T-helper 1 cell (primary cell): ENCODE measurements around the gene ARPC1B.
"Not testable (repeated sequence)": the region's sequence is repeated elsewhere in the genome, so short reads cannot be mapped to it uniquely, and the experiment has no call there.

Experiments used
- DNase-seq, 5 donors: peaks; one replicate each; pipeline ENCODE4 v3.0.0-alpha.2; 2012 to 2020
- total RNA-seq, 4 donors: gene quantifications; one replicate each; lab custom pipeline; 2026; lab: John Stamatoyannopoulos, UW

ARPC1B gene
- total RNA-seq: 11.6 to 24.1 (median 18.4) reads per million in 4 donors

DNA sequence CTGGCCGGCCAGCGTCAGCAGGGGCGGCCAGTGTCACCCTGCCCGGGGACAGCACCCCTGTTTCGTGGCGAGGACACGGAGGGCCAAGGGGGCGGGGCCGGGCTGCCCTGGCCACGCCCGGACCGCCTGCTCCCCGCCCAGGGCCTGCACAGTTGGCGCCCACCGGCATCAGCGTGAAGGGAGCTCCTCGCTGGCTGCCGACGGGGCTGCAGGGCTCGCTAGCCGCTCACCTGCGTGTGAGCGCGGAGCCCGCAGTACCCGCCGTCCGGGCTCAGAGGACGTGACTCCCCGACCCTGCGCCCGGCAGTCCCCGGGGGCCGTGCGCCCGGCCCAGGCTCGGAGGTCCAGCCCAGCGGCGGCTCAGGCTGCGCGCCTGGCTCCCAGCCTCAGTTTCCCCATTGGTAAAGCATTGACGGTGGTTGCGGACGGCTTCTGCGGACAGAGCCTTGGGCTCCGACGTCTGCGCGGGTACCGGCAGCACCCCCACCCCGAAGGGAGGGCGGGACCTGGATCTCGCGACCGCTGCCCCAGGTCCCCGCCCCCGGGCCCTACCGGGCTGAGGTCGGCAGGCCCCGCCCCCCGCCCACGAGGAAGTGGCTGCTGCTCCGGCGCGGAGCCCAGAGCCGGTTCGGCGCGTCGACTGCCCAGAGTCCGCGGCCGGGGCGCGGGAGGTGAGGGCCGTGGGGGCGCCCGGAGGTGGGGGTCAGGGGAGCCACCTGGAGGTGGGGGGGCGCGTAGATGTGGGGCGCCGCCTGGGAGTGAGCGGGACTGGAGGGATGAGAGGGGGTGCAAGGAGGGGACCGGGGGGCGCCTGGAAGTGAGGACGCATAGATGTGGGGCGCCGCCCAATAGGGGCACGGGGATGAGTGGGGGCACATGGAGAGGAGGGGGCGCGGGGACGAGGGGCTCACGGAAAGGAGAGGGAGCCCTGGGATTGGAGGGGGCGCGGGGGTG is at the start of gene ARPC1B:
TSS of gene ARPC1B (plus strand) at position 620 of the 954 bp plus-strand sequence. CDS start 10,985 bp downstream, outside the sequence.
- DNase-seq: peak; percentile 77 to 90 (median 83)

DNA sequence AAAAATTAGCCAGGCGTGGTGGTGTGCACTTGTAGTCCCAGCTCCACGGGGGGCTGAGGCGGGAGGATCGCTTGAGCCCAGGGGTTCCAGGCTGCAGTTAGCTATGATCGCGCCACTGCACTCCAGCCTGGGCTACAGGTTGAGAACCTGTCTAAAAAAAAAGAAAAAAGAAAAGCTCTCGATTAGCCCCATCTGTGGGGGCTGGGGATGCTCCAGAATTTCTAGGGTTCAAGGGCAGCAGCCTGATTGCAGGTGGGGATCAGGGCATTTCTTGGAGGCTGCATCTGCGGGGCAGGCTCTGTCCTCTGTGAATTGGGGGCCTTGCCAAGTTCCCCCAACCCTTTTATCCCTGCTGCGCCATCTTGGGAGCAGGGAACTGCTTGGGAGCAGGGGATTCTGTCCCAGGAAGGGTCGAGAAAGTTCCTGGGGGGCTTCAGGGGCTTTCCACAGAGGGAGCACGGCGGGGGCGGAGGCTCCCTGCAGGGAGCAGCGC is 49.5 kb upstream of the ARPC1B start:
- no peak for DNase-seq

DNA sequence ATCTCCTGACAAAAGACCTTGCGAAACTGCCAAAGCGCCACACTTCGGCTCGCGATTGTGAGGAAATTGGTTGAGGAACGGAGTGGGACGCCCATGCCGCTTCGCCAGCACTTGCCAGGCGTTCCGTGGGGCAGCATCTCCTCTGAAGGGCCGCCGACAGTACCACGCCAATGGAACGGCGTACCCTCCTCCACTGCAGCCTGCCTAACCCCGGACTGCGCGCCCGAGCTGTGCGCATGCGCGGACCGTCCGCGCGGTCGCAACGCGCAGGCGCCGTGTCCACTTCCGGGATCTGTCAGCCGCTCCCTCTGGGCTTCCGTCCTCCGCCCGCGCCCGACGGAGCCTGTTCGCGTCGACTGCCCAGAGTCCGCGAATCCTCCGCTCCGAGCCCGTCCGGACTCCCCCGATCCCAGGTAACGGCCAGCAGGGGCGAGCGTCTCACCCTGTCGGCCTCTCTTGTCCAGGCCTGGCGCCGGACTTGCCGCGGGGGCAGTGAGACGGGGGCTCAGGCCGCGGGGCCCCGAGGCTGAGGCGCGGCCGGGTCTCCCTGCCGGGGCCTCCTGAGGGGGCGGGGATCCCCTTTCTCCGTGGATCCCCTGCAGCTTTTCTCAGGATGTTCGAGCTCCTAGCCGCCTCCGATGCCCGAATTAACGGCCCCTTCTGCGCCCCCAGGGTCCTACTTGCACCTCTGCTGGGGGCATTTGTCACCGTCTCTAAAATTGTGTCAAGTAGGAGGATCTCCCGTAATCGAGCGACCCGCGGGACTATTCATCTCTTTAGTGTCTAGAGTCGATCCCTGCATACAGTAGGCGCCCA is 48.7 kb upstream of the ARPC1B start, which contains the start of gene ARPC1A:
TSS of gene ARPC1A (plus strand) at position 307 of the 816 bp plus-strand sequence. CDS start 7,456 bp downstream, outside the sequence.
- DNase-seq: peak; percentile 82 to 95 (median 87)

DNA sequence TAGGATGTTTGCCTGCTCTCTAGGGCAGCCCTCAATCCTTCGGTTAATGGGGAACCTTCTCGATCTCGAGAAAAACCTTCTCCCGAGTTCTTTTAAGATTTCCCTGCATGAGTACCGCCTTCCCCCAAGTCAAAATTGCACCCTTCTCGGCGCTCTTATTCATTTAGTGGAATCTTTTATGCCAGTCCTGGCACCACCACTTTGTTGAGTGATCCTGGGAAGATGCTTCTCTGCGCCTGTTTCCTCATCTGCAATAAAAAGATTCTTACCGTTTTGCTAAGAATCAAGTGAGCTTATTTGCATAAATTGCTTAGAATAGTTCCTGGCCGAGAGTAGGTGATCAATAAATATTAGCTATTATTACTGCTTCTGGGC is 48.1 kb upstream of the ARPC1B start:
- no peak for DNase-seq

DNA sequence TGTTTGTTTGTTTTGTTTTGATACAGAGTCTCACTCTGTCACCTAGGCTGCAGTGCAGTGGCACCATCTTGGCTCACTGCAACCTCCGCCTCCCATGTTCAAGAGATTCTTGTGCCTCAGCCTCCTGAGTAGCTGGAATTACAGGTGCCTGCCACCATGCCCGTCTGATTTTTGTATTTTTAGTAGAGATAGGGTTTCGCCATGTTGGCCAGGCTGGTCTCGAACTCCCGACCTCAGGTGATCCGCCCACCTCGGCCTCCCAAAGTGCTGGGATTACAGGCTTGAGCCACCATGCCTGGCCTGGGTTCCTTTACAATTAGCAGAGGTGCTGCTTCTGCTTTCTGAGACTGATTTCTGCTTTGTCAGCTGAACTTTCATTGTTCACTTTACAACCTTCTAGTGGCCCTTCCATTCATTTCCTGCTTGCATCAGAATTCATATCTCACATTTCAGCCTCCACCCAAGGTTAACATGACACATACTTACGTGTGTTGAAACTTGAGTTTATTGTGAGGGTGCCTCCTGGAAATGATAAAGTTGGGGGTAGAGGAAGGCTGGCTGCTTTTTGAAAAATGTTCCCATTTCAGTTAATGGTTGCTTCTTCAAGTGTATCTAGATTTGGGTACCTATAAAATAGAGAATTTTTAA is 44.1 kb upstream of the ARPC1B start:
- peak in 1 of 5 donors; percentile 82 for DNase-seq

DNA sequence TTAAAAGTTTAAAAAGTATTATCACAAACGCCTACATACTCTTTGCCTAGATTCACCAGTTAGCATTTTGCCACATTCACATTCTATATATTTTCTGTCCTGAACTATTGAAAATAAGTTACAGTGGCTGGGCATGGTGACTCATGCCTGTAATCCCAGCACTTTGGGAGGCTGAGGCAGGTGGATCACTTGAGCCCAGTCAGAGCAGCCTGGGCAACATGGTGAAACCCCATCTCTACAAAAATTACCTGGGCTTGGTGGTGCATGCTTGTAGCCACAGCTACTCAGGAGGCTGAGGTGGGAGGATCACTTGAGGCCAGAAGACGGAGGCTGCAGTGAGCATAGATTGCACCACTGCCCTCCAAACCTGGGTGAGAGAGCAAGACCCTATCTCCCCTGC is 43.5 kb upstream of the ARPC1B start:
- DNase-seq: peak in 1 of 5 donors; percentile 18

DNA sequence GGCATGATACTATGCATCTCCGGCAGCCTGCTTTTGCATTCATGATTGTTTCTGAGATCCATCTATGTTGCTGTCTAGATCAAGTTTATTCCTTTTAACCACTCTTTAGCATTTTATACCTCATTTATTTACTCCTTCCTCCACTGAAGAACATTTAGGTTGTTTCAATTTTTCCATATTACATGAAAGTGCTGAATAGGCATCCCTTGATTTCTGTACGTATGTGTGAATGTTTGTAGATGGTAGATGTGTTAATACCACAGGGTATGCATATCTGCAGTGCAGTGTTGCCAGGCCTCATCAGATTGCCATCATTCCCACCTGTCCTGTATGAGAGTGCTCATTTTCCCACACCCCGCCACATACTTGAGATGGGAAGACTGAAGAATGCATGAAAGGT is 34.9 kb upstream of the ARPC1B start:
- no peak for DNase-seq

DNA sequence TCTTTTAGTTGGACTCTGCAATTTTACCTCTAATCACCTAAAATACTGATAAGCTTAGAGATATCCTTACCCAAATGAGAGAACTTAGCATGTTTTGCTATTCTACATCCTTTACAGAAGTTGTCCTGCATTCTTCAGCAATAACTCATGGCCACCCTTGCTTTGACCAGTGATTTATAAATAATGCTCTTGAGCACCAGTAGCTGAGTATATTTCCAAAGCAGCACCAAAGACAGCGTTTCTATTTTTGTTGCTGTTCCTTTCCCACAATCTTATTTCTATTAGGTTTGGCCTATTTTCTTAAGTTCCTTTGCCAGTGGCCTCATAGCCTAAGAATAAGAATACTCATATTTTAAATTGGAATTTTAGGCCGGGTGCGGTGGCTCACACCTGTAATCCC is 33.9 kb upstream of the ARPC1B start:
- DNase-seq: no peak

DNA sequence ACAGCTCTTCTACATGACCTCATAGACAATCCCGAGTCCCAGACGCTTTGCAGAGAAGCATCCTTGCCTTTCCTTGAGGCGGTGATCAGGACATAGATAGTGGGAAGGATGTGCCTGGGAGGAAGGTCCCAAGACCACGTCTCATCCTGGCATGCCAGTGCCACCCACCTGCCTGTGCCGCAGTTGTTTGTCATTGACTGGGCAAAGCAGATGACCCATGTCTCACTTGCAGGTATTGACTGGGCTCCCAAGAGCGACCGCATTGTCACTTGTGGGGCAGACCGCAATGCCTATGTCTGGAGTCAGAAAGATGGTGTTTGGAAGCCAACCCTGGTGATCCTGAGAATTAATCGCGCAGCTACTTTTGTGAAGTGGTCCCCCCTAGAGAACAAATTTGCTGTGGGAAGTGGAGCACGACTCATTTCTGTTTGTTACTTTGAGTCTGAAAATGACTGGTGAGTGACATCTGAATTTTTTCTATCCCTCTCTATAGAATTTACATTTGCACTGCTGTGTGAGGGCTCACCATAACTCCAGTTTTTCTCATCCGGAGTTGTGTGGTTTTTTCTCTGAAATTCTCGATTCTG is 30.4 kb upstream of the ARPC1B start:
- DNase-seq: no peak

DNA sequence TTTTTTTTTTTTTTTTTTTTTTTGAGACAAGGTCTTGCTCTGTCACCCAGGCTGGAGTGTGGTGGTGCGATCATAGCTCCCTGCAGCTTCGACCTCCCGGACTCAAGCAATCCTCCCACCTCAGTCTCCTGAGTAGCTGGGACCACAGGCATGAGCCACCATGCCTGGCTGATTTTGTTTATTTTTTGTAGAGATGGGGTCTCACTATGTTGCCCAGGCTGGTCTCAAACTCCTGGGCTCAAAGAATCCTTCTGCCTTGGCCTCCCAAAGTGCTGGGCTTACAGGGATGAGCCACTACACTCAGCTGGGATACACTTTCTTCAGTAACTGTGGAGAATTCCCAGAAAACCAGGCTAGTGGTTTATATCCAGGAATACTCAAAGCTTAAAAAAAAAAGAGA is 23.9 kb upstream of the ARPC1B start:
- not testable (repeated sequence) for DNase-seq

DNA sequence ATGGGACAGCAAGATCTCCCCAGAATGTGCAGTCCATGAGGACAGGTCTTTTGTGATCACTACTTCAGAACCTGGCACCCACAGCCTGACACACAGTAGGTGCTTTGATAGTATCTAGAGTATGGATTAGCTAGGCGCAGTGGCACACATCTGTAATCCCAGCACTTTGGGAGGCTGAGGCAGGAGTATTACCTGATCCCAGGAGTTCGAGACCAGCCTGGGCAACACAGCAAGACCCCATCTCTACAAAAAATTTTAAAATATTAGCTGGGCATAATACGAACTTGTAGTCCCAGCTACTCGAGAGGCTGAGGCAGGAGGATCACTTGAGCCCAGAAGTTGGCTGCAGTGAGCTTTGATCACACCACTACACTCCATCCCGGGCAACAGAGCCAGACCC is 22.3 kb upstream of the ARPC1B start:
- DNase-seq: no peak

DNA sequence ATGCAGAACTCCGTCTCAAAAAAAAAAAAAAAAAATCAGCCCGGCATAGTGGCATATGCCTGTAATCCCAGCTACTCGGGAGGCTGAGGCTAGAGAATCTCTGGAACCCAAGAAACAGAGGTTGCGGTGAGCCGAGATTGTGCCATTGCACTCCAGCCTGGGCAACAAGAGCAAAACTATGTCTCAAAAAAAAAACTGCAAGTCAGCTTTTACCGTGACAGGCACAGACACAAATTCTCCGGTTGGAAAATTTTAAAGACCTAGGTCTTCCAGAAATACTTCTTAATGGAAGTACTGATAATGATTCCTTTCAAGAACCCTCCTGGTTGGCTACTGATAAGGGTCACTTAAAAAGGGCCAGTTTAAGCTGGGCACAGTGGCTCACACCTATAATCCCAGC is 19.4 kb upstream of the ARPC1B start:
- DNase-seq: no peak

DNA sequence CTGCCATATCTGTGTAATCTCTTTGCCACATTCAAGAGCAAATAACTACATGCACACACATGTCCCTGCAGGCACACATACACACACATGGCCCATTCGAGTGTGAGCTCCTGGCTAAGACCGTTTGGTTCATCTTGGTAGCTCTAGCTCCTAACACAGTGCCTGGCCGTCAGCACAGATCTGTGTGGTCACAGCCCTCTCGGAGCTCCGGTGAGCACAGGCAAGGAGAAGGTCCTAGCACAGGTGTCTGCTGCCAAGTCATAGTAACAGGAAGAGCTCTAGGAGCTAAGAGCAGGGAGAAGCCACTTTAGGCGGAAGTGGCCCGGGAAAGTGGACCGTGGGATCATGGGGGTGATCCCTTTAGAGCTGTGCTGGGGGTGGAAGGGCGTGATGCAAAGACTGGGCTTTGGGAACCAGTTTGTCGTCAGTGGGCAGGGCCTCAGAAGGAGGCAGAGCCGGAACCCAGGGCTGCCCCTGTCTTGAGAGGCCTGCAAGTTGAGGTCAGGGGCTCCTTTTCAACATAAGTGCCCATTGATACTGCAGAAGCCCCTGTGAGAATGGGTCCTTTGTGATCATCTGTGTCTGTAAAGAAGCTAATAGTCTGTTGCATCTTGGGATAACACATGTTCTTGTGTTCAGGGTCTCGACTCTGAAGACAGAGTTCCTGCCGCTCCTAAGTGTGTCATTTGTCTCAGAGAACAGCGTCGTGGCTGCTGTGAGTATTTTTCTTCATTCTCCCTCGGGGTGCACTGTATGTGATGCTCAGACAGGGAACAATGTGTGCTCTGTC is 16.6 kb upstream of the ARPC1B start:
- DNase-seq: no peak

DNA sequence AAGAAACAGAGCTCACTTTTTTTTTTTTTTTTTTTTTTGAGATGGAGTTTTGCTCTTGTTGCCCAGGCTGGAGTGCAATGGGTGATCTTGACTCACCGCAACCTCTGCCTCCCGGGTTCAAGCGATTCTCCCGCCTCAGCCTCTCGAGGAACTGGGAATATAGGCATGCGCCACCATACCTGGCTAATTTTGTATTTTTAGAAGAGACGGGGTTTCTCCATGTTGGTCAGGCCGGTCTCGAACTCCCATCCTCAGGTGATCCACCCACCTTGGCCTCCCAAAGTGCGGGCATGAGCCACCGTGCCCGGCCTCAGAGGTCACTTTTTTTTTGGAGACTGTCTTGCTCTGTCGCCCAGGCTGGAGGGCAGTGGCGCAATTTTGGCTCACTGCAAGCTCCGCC is 16.0 kb upstream of the ARPC1B start:
- DNase-seq: not testable (repeated sequence)

DNA sequence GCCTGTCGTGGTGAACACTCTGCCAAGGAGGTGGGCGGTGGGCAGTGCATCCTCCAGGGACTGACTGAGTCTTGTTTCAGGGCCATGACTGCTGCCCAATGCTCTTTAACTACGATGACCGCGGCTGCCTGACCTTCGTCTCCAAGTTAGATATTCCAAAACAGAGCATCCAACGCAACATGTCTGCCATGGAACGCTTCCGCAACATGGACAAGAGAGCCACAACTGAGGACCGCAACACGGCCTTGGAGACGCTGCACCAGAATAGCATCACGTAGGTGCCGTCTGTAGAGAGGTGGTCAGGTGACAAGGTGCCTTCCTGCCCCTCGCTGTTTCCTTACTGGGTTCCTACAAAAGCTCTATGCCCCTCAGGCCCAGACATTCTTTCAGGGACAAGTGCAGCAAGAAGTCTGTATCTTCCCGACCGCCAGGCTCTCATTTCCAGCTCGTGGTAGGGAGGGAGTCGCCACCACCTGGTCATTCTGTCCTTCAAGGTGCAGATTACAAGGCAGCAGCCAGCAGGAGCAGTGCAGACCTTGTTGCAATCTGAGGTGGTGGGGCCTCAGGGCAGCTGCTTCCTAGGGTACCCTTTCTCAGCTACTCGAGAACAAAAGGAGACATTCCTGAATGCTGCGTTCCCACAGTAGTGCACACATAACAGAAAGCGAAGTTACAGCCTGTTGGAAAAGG is 14.9 kb upstream of the ARPC1B start:
- DNase-seq: no peak

DNA sequence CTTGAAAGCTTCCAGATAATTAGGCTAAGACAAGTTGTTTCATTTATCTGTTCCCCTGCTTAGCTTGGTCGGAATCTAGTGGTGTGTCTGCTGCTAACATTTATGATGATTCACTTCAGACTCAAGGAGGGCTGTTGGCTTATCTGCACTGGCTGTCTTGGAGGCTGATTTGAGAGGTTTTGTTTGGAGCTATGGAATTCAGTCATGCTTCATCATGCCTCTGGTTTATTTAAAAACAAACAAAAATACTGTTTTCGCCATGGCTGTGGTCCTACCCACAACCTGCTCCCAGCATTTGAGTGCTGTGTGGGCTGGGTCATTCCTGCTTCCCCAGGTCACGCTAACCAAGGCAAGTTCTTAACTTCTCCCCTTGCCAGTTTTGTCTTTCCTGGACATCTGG is 11.7 kb upstream of the ARPC1B start:
- DNase-seq: no peak

DNA sequence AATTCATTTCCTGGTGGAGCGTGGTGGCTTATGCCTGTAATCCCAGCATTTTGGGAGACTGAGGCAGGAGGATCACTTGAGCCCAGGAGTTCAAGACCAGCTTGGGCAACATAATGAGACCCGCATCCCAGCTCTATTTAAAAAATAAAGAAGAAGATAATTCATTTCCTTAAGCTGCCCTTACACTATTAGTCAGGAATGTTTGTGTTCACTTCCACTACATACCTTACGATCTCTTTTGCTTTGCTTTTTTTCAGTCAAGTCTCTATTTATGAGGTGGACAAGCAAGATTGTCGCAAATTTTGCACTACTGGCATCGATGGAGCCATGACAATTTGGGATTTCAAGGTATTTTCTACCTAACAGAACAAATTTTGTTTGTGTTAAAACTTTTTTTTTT is 11.2 kb upstream of the ARPC1B start:
- DNase-seq: no peak

DNA sequence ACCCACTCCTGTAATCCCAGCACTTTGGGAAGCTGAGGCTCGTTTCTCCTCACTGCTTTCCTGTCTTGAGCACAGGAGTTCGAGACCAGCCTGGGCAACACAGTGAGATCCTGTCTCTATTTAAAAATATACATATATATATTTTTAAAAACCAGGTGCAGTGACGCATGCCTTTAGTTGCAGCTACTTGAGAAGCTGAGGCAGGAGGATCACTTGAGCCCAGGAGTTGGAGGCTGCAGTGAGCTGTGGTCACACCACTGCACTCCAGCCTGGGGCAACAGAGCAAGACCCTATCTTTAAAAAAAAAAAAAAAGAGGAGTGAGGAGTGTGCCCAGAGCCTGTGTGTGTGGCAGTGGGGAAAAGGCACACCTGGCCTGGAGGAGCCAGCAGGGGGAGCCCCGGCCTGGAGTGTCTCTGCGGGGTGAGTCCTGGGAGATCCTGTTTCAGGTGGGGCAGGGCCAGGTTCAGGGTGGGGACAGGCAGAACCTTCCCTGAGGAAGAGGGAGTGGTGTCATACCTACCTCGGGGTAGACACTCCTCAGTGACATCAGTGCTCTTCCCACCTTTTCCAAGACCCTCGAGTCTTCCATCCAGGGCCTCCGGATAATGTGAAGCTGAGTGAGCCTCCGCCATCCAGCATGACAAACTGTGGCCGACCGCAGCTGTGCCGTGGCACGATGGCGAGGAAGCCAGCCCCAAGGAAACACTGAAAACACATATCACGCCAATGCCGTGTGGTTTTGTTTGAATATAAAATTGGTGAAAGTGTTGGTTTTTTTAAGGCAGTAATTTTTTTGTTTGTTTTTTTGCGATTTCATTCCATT is 9.0 kb upstream of the ARPC1B start:
- DNase-seq: peak; percentile 33 to 63 (median 58)

DNA sequence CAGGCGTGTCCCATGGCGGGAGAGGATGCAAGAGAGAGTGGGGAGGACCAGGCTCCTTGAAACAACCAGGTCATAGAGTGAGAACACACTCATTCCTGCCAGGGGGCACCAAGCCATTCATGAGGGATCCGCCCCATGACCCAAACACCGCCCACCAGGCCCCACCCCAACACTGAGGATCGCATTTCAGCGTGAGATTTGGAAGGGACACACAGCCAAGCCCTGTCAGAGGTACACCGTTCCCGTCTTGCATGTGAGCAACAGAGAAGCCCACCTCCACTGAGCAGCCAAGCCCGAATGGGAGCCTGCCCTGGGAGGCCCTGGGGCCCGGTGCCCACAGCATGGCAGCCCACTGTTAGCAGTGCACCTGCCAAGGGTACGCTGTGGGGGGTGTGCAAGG is 7.9 kb upstream of the ARPC1B start:
- no peak for DNase-seq
